ENCODE results near the gene DPF3.

DNA sequence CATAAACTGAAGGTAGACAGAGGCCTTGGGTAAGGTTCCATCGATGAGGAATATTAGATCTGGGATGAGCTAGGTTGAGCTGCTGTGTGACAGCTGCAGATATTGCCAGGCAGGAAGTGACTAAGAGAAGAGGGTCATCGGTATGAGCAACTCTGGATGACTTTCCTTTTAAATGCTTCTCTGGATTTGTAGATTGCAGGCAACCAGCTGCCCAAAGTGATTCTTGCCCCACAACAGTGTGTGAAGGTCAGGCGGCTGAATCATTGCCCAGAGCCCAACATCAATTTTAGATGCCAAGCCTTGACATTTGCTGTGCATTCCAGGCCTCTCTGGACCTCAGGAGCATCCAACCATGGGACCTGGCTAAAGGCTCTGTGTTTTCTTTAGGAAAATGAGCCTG is 255.9 kb downstream of the DPF3 start:
- TF ChIP-seq POLR2A (IDR thresholded peaks at IDR 0.05) = no peak
- TF ChIP-seq, protein P1, sequence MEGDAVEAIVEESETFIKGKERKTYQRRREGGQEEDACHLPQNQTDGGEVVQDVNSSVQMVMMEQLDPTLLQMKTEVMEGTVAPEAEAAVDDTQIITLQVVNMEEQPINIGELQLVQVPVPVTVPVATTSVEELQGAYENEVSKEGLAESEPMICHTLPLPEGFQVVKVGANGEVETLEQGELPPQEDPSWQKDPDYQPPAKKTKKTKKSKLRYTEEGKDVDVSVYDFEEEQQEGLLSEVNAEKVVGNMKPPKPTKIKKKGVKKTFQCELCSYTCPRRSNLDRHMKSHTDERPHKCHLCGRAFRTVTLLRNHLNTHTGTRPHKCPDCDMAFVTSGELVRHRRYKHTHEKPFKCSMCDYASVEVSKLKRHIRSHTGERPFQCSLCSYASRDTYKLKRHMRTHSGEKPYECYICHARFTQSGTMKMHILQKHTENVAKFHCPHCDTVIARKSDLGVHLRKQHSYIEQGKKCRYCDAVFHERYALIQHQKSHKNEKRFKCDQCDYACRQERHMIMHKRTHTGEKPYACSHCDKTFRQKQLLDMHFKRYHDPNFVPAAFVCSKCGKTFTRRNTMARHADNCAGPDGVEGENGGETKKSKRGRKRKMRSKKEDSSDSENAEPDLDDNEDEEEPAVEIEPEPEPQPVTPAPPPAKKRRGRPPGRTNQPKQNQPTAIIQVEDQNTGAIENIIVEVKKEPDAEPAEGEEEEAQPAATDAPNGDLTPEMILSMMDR (IDR thresholded peaks at IDR 0.05) = no peak

All from adrenal gland (tissue), 5 donors.